Hepatocyte (in vitro differentiated cells): ENCODE results near the gene ST8SIA1.

Source experiments
- CTCF ChIP-seq: fragments of 200-600 bp; sonication (generic); IDR thresholded peaks from 2 replicates; pipeline ENCODE4 v1.5.1; 2016; ENCODE audit warnings: antibody characterized with exemption, mild to moderate bottlenecking; ENCODE audit not compliant: poor library complexity
- EZH2 ChIP-seq: fragments of 200-600 bp; sonication (generic); IDR thresholded peaks from 2 replicates; pipeline ENCODE4 v1.6.1; 2016; ENCODE audit warnings: antibody characterized with exemption, mild to moderate bottlenecking, borderline replicate concordance

- no peak for TF ChIP-seq CTCF
- no peak for TF ChIP-seq EZH2
Measured at GRCh38 chr12:22234561-22234960, 99.9 kb downstream of the ST8SIA1 start.
